ENCODE data around the gene MAN1A2. TPM values are rescaled to one million over a fixed set of nuclear protein-coding genes. Genes with fewer than 3 reads are reported as not detected.
A peak's percentile ranks its signal among the peaks of the same experiment; 100 is the strongest.

MAN1A2 gene
- polyA plus RNA-seq, 1 experiment, result 40.7 TPM

- Histone ChIP-seq H3K9me3 (ENCODE audit: control insufficient read depth, insufficient read depth, low read length) (no peaks in the 10 kb centered on the region), H3K27me3 (ENCODE audit: control insufficient read depth, insufficient read depth, low read length) (no peaks in the 10 kb centered on the region), H3K27ac (ENCODE audit: low read depth, low read length) (no peak overlapping the region), H3K4me3 (ENCODE audit: low read depth, low read length) (no peak overlapping the region)
- TF ChIP-seq, protein P1, sequence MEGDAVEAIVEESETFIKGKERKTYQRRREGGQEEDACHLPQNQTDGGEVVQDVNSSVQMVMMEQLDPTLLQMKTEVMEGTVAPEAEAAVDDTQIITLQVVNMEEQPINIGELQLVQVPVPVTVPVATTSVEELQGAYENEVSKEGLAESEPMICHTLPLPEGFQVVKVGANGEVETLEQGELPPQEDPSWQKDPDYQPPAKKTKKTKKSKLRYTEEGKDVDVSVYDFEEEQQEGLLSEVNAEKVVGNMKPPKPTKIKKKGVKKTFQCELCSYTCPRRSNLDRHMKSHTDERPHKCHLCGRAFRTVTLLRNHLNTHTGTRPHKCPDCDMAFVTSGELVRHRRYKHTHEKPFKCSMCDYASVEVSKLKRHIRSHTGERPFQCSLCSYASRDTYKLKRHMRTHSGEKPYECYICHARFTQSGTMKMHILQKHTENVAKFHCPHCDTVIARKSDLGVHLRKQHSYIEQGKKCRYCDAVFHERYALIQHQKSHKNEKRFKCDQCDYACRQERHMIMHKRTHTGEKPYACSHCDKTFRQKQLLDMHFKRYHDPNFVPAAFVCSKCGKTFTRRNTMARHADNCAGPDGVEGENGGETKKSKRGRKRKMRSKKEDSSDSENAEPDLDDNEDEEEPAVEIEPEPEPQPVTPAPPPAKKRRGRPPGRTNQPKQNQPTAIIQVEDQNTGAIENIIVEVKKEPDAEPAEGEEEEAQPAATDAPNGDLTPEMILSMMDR (IDR thresholded peaks at IDR 0.05; ENCODE audit: low read depth, low read length), result no peak
- DNase-seq (ENCODE audit: low read depth, low spot score), result no peak
- POLR2A ChIA-PET, result no interaction called here
- CTCF ChIA-PET, result interaction anchor here (7.1 kb wide), 1 partner anchor 225 kb away, joined by 175 read pairs; no protein-coding TSS in a partner anchor
Measured at GRCh38 chr1:117531222-117531621, 164.0 kb downstream of the MAN1A2 start.

- no peak overlapping the region for H3K27ac ChIP-seq (ENCODE audit: low read depth, low read length)
- POLR2A ChIA-PET, result no interaction called here
- H3K27me3 ChIP-seq (ENCODE audit: control insufficient read depth, insufficient read depth, low read length), result no peaks in the 10 kb centered on the region
- CTCF ChIA-PET, result interaction anchor here (0.5 to 7.1 kb wide), 90 partner anchors 8 to 925 kb away, joined by 3 to 175 read pairs (median 4); partner anchors contain the start of genes GDAP2 and WDR3
- H3K4me3 ChIP-seq (ENCODE audit: low read depth, low read length), result no peak overlapping the region
- H3K9me3 ChIP-seq (ENCODE audit: control insufficient read depth, insufficient read depth, low read length), result no peaks in the 10 kb centered on the region
- TF ChIP-seq, protein P1 (IDR thresholded peaks at IDR 0.05; ENCODE audit: low read depth, low read length), result peak; percentile 73
- peak; percentile 29 for DNase-seq (ENCODE audit: low read depth, low spot score)
Measured at GRCh38 chr1:117534995-117535467, 167.8 kb downstream of the MAN1A2 start.

GRCh38 chr1:117535821-117536220, 168.6 kb downstream of the MAN1A2 start:
- TF ChIP-seq, protein P1 (IDR thresholded peaks at IDR 0.05; ENCODE audit: low read depth, low read length), result no peak
- Histone ChIP-seq H3K4me3 (ENCODE audit: low read depth, low read length) (no peak overlapping the region), H3K9me3 (ENCODE audit: control insufficient read depth, insufficient read depth, low read length) (no peaks in the 10 kb centered on the region), H3K27me3 (ENCODE audit: control insufficient read depth, insufficient read depth, low read length) (no peaks in the 10 kb centered on the region), H3K27ac (ENCODE audit: low read depth, low read length) (no peak overlapping the region)
- POLR2A ChIA-PET, result no interaction called here
- CTCF ChIA-PET, result interaction anchor here (0.6 to 7.1 kb wide), 55 partner anchors 9 to 464 kb away, joined by 3 to 175 read pairs (median 6); partner anchors contain the start of genes GDAP2 and WDR3
- no peak for DNase-seq (ENCODE audit: low read depth, low spot score)

DNA sequence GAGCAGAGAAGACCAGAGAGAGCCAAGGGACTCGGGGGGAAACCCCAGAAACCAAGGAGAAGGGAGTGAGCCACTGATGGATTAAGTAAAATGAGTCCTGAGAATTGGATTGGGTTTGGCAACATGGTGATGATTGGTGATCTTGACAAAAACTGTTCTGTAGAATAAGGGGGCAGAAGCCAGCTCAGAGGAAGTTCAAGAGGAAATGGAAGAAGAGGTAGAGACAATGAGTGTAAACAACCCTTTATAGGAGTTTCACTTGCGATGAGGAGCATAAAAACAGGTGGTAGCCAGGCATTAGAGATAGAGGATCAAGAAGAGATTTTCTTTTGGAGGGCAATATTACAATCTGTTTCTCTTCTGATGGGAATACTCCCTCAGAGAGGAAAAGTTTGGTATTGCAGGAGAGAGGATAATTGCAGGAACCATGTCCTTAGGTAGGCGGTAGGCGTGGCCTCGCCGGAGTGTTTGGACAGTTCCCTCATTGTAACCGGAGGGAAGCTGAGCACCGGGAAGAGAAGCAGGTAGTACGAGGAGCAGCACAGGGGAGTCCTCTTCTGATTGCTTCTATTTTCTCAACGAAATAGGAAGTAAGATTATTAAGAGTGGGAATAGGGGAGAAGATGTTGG, 170.2 kb downstream of the MAN1A2 start:
- H3K4me3 ChIP-seq (ENCODE audit: low read depth, low read length), result no peak overlapping the region
- no peak overlapping the region for H3K27ac ChIP-seq (ENCODE audit: low read depth, low read length)
- ChIA-PET CTCF (interaction anchor here (0.7 to 7.1 kb wide), 4 partner anchors 14 to 1830 kb away, joined by 3 to 175 read pairs (median 20); no protein-coding TSS in a partner anchor), POLR2A (no interaction called here)
- no peaks in the 10 kb centered on the region for H3K27me3 ChIP-seq (ENCODE audit: control insufficient read depth, insufficient read depth, low read length)
- TF ChIP-seq, protein P1 (IDR thresholded peaks at IDR 0.05; ENCODE audit: low read depth, low read length), result no peak
- no peak for DNase-seq (ENCODE audit: low read depth, low spot score)
- no peaks in the 10 kb centered on the region for H3K9me3 ChIP-seq (ENCODE audit: control insufficient read depth, insufficient read depth, low read length)

DNA sequence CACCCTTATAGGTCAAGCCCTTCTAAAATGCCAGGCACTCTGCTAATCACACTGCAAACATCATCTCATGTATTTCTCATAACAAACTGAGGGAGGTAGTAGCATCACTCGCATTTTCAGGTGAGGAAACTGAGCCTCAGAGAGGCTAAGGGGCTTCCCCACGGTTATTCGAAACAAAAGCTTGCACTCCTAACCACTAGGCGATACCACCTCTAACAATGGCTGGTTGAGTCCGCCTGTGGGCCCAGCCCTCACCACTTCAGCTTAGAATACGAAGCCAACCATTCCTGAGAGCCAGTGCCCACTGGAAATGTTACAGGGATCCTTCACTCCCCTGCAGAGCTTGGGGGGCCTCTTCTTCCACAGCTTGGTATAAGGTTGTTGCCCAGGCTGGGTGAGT, 173.3 kb downstream of the MAN1A2 start:
- H3K4me3 ChIP-seq (ENCODE audit: low read depth, low read length), result no peak overlapping the region
- ChIA-PET POLR2A (interaction anchor here (0.5 kb wide), 1 partner anchor 994 kb away, joined by 3 read pairs; no protein-coding TSS in a partner anchor), CTCF (interaction anchor here (1.1 kb wide), 1 partner anchor 214 kb away, joined by 6 read pairs; no protein-coding TSS in a partner anchor)
- H3K9me3 ChIP-seq (ENCODE audit: control insufficient read depth, insufficient read depth, low read length), result no peaks in the 10 kb centered on the region
- TF ChIP-seq, protein P1 (IDR thresholded peaks at IDR 0.05; ENCODE audit: low read depth, low read length), result no peak
- no peak overlapping the region for H3K27ac ChIP-seq (ENCODE audit: low read depth, low read length)
- no peaks in the 10 kb centered on the region for H3K27me3 ChIP-seq (ENCODE audit: control insufficient read depth, insufficient read depth, low read length)
- DNase-seq (ENCODE audit: low read depth, low spot score), result no peak

All from AG04450 (cell line).